ENCODE results near the gene DUSP1. TPM values are rescaled to one million over a fixed set of nuclear protein-coding genes. Genes with fewer than 3 reads are reported as not detected.
A peak's percentile ranks its signal among the peaks of the same experiment; 100 is the strongest.

Gene DUSP1
- total and polyA plus RNA-seq, 2 of the 13 experiments (the other 11 are each of a cell fraction or from before 2014, with no cell fraction given): 27.1 to 55.5 TPM

GRCh38 chr5:172788771-172789686 lies 18.0 kb upstream of the DUSP1 start:
- FAIRE-seq (peak; percentile 44), ATAC-seq (peak; percentile 82), DNase-seq (ENCODE audit: low spot score) (peak; percentile 85)
- ChIA-PET CTCF (ENCODE audit: low intra/inter-chr PET ratio, low total read pairs) (no interaction called here), POLR2A (interaction anchor here (0.8 to 9.8 kb wide), 16 partner anchors 9 to 113 kb away, joined by 3 to 425 read pairs (median 6); partner anchors contain the start of gene DUSP1)
- Histone ChIP-seq H4K20me1 (ENCODE audit: insufficient read depth, low read length) (no peaks in the 10 kb centered on the region), H3K9ac (ENCODE audit: insufficient read depth, low read depth, low read length) (peak overlapping the region; percentile 80), H3K36me3 (replicated peaks in 1 of 2; ENCODE audit: control insufficient read depth in 1 of 2, insufficient read depth in 2 of 2, low read length in 2 of 2) (no peaks in the 10 kb centered on the region), H3K4me1 (ENCODE audit: insufficient read depth, low read length) (peaks cover 88% of the 10 kb centered on the region), H2AFZ (ENCODE audit: low read length) (no peak overlapping the region), H3K4me2 (ENCODE audit: low read depth, low read length) (peak overlapping the region; percentile 83), H3K27me3 (ENCODE audit: control insufficient read depth in 1 of 2, insufficient read depth in 2 of 2, low read length in 2 of 2) (no peaks in the 10 kb centered on the region), H3K79me2 (ENCODE audit: insufficient read depth, low read length) (no peaks in the 10 kb centered on the region), H3K9me3 (ENCODE audit: low read length) (no peaks in the 10 kb centered on the region), H3K4me3 (replicated peaks in 1 of 3; ENCODE audit: insufficient read depth in 1 of 3, low read depth in 2 of 3, low read length in 3 of 3) (peak overlapping the region; percentile 44 to 62 (median 45); a peak in 5 of 6 replicates), H3K27ac (ENCODE audit: extremely low read length, insufficient read depth, low read length) (peak overlapping the region; percentile 92)
- WGBS (ENCODE audit: low lambda C conversion rate): 7% methylated on average over 15 of the region's 21 CpGs
- in situ Hi-C loops (cut with HindIII; ENCODE audit: extremely low pct_ligation_motif_present, low pct_unique_long_range_greater_than_20kb) (no loop called here), intact Hi-C loops (cut with micrococcal nuclease; ENCODE audit: unreplicated experiment) (loop anchor here (1.0 kb wide), 1 partner anchor 17 kb away; no protein-coding TSS in a partner anchor)
- no TSS peak for BruUV-seq (replicated peaks)
- TF ChIP-seq GABPB1 (CRISPR knock-in tag; IDR thresholded peaks at IDR 0.05) (peak; percentile 45; the same call in 1 of the 2 replicates), SOX6 (IDR thresholded peaks at IDR 0.05) (no peak), SOX6 (CRISPR knock-in tag; IDR thresholded peaks at IDR 0.05) (peak; percentile 64), ZBTB21 (CRISPR knock-in tag; IDR thresholded peaks at IDR 0.05) (peak; percentile 79), HDAC1 (CRISPR knock-in tag; IDR thresholded peaks at IDR 0.05) (peak; percentile 68), ZNF281 (CRISPR knock-in tag; IDR thresholded peaks at IDR 0.05; ENCODE audit: borderline replicate concordance) (peak; percentile 50; the same call in 1 of the 2 replicates), CREB1 (IDR thresholded peaks at IDR 0.05) (peak; percentile 55; the same call in 1 of the 2 replicates), CREB1 (CRISPR knock-in tag; IDR thresholded peaks at IDR 0.05) (peak; percentile 40; the same call in 1 of the 2 replicates), TBL1XR1 (IDR thresholded peaks at IDR 0.05; ENCODE audit: borderline replicate concordance, low read length, partially characterized antibody) (peak; percentile 13), NR2F1 (CRISPR knock-in tag; IDR thresholded peaks at IDR 0.05) (peak; percentile 47 to 72; a peak in 3 of 4 replicates), MAZ (IDR thresholded peaks at IDR 0.05; ENCODE audit: borderline replicate concordance, low read depth, low read length) (peak; percentile 56; the same call in 1 of the 2 replicates), MAZ (CRISPR knock-in tag; IDR thresholded peaks at IDR 0.05; ENCODE audit: low read depth) (no peak), KDM2A (CRISPR knock-in tag; IDR thresholded peaks at IDR 0.05; ENCODE audit: borderline replicate concordance, low read depth) (peak; percentile 19; the same call in 1 of the 2 replicates), BCL6 (CRISPR knock-in tag; IDR thresholded peaks at IDR 0.05) (peak; percentile 59; the same call in 1 of the 2 replicates), PAX8 (CRISPR knock-in tag; IDR thresholded peaks at IDR 0.05; ENCODE audit: borderline replicate concordance) (no peak)
